ENCODE results near the gene KCNIP4. TPM values are rescaled to one million over a fixed set of nuclear protein-coding genes. Genes with fewer than 3 reads are reported as not detected.

Gene KCNIP4
- total and polyA plus RNA-seq, 3 donors from 2014 or later = 0.68 TPM; not detected in 2

GRCh38 chr4:21450331-21450730, 498.2 kb downstream of the KCNIP4 start:
- 70 to 77% methylated on average over 4 of the region's 4 CpGs for WGBS, 2 donors
- no peaks in the 10 kb centered on the region for H3K4me1 ChIP-seq
- no peaks in the 10 kb centered on the region for H3K36me3 ChIP-seq (ENCODE audit: low read depth, missing control alignments)
- intact Hi-C loops (cut with DNase I; ENCODE audit: low total_unique reads) = no loop called here
- H3K4me3 ChIP-seq = no peak overlapping the region
- no peaks in the 10 kb centered on the region for H3K9me3 ChIP-seq
- no peak for DNase-seq
- H3K27ac ChIP-seq = no peak overlapping the region
- TF ChIP-seq CTCF (IDR thresholded peaks at IDR 0.05) (no peak), POLR2A (IDR thresholded peaks at IDR 0.05) (no peak)
- H3K27me3 ChIP-seq = no peaks in the 10 kb centered on the region

- Histone ChIP-seq H3K36me3 (ENCODE audit: low read depth, missing control alignments) (no peaks in the 10 kb centered on the region), H3K27ac (no peak overlapping the region), H3K4me3 (no peak overlapping the region), H3K4me1 (no peaks in the 10 kb centered on the region), H3K9me3 (no peaks in the 10 kb centered on the region), H3K27me3 (no peaks in the 10 kb centered on the region)
- TF ChIP-seq POLR2A (IDR thresholded peaks at IDR 0.05) (no peak), CTCF (IDR thresholded peaks at IDR 0.05) (no peak)
- intact Hi-C loops (cut with DNase I; ENCODE audit: low total_unique reads) = no loop called here
- DNase-seq = no peak
Observed at GRCh38 chr4:21447301-21448054, 501.1 kb downstream of the KCNIP4 start.

- Histone ChIP-seq H3K4me1 (no peaks in the 10 kb centered on the region), H3K36me3 (ENCODE audit: low read depth, missing control alignments) (no peaks in the 10 kb centered on the region), H3K9me3 (no peaks in the 10 kb centered on the region), H3K27ac (no peak overlapping the region), H3K27me3 (no peaks in the 10 kb centered on the region), H3K4me3 (no peak overlapping the region)
- intact Hi-C loops (cut with DNase I; ENCODE audit: low total_unique reads) = no loop called here
- no peak for TF ChIP-seq POLR2A (IDR thresholded peaks at IDR 0.05)
- no peak for TF ChIP-seq CTCF (IDR thresholded peaks at IDR 0.05)
- 81 to 92% methylated on average over 2 of the region's 2 CpGs for WGBS, 2 donors
- DNase-seq = no peak
Observed at GRCh38 chr4:21420166-21420565, 528.4 kb downstream of the KCNIP4 start.

GRCh38 chr4:21415728-21416127, 532.8 kb downstream of the KCNIP4 start:
- WGBS, 2 donors = 66 to 80% methylated on average over 4 of the region's 4 CpGs
- intact Hi-C loops (cut with DNase I; ENCODE audit: low total_unique reads) = no loop called here

More at GRCh38 chr4:21415728-21416127, 532.8 kb downstream of the KCNIP4 start:
- Histone ChIP-seq H3K27me3 (no peaks in the 10 kb centered on the region), H3K4me3 (no peak overlapping the region), H3K36me3 (ENCODE audit: low read depth, missing control alignments) (no peaks in the 10 kb centered on the region), H3K27ac (no peak overlapping the region), H3K4me1 (no peaks in the 10 kb centered on the region), H3K9me3 (no peaks in the 10 kb centered on the region)
- no peak for TF ChIP-seq CTCF (IDR thresholded peaks at IDR 0.05)
- TF ChIP-seq POLR2A (IDR thresholded peaks at IDR 0.05) = no peak
- DNase-seq = no peak
